Esophagus muscularis mucosa (tissue), 4 donors: Measurements from ENCODE around the gene CYB561. TPM values are rescaled to one million over a fixed set of nuclear protein-coding genes. Genes with fewer than 3 reads are reported as not detected.

Source experiments
- DNase-seq: peaks from one replicate; pipeline ENCODE4 v3.0.0-alpha.2; 2017; ENCODE audit errors: extremely low spot score
- H3K27ac ChIP-seq, 4 donors: fragments of 200-600 bp; sonication (generic); replicated peaks in 1 of 4; 1 replicate in 3 of 4; 2 replicates in 1 of 4; pipeline ENCODE4 v1.5.1; 2016 to 2019; ENCODE audit warnings: mild to moderate bottlenecking in 1 of 4
- H3K27me3 ChIP-seq, 4 donors: fragments of 200-600 bp; sonication (generic); one replicate each; pipeline versions ENCODE4 v1.5.1 to v1.6.0; 2016 to 2019
- H3K36me3 ChIP-seq, 4 donors: fragments of 200-600 bp; sonication (generic); one replicate each; pipeline ENCODE4 v1.5.1; 2016 to 2019
- H3K4me1 ChIP-seq, 4 donors: fragments of 200-600 bp; sonication (generic); one replicate each; pipeline ENCODE4 v1.5.1; 2016 to 2019
- H3K4me3 ChIP-seq, 4 donors: fragments of 200-600 bp; sonication (generic); 1 replicate in 2 of 4; 2 replicates in 2 of 4; pipeline ENCODE4 v1.5.1; 2016 to 2019; ENCODE audit warnings: mild to moderate bottlenecking in 4 of 4, moderate library complexity in 1 of 4
- H3K9me3 ChIP-seq, 4 donors: fragments of 200-600 bp; sonication (generic); 1 replicate in 3 of 4; 2 replicates in 1 of 4; pipeline ENCODE4 v1.5.1; 2016 to 2019
- EP300 ChIP-seq: sonication (generic); formaldehyde crosslinking; IDR thresholded peaks from one replicate; pipeline ENCODE4 v1.6.1; 2017; ENCODE audit warnings: antibody characterized with exemption
- POLR2A ChIP-seq: fragments of 450-650 bp; IDR thresholded peaks from one replicate; pipeline ENCODE4 v1.6.1; 2017; ENCODE audit warnings: antibody characterized with exemption, moderate library complexity, mild to moderate bottlenecking, low read depth
- POLR2AphosphoS5 ChIP-seq, 2 donors: sonication (generic); formaldehyde crosslinking; IDR thresholded peaks; one replicate each; pipeline ENCODE4 v1.6.1; 2017; ENCODE audit warnings: antibody characterized with exemption in 2 of 2
- WGBS: methylation state at CpG from one replicate; pipeline ENCODE4 v1.1.5; 2018; 5-methylcytosine and 5-hydroxymethylcytosine counted together
- intact Hi-C: fragments of 100-400 bp; cut with DNase I; formaldehyde crosslinking; loops from one replicate; pipeline ENCODE4 v1.15.1; 2023
- total RNA-seq, 4 donors: library from RNA; depleted of rRNA; stranded (reverse); fragments of >200 nt; gene quantifications; one replicate each; pipeline versions ENCODE4 v1.1.0 to v1.2.1, GENCODE V29; 2016
- TF ChIP-seq, protein P1 (sequence below), 3 experiments: fragments of 200-600 bp in 2 of 3; fragments of 450-650 bp in 1 of 3; sonication (generic) in 2 of 3; IDR thresholded peaks; one replicate each; pipeline ENCODE4 v1.5.1; 2017 to 2019; ENCODE audit warnings: antibody characterized with exemption in 3 of 3, mild to moderate bottlenecking in 2 of 3, moderate library complexity in 1 of 3

Gene CYB561, protein sequence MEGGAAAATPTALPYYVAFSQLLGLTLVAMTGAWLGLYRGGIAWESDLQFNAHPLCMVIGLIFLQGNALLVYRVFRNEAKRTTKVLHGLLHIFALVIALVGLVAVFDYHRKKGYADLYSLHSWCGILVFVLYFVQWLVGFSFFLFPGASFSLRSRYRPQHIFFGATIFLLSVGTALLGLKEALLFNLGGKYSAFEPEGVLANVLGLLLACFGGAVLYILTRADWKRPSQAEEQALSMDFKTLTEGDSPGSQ
- 10 to 100 TPM in 3 of 4 donors, 1 to 10 TPM in 1; 8.8 to 17.0 (median 13.2) TPM for total RNA-seq

DNA sequence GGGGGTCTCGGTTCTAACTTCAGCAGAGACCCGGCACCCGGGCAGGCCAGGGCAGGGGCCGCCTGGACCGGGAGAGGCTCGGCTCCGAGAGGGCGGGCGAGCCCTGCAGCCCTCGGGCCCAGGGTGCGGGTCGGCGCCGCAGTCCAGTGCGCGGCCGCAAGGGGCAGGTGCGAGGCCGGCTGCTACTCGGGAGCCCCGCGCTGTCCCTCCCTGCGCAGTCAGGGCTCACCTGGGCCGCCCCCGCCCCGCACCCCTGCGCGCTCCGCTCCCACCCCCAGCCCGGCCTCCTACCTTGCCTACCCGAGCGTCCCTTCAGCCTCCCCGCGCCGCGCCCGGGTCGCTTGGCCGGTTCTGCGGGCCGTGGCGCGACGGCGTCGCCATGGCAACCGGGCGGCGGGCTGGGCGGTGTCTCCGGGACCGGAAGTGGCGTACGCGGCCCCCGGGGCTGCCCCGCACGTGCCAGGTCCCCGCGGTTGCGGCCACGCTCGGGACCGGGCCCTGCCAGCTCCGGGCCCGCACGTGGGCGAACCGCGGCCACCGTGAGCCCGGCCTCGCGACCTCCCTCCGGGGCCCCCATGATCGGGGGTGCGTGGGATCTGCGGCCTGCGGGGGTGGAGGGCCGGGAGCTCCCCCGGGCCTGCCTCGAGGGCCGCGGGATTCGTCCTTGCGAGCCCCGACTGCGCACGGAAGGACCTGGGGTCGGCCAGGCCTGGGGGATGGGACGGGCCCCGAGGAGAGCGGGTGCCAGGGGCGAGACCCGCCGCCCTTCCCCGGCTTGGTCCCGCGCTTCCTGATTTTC is at the start of gene CYB561:
TSS of gene CYB561 (minus strand) at position 353 of the 799 bp plus-strand sequence. CDS start 8,759 bp downstream, outside the sequence.
- H3K27ac ChIP-seq, result peak within 1 kb of the TSS; percentile 62 to 90 (median 84)
- H3K4me1 ChIP-seq, result peaks cover 29 to 46% (median 37%) of the 10 kb centered on the region in 4 donors
- H3K27me3 ChIP-seq, result no peaks in the 10 kb centered on the region
- no peaks in the 10 kb centered on the region for H3K9me3 ChIP-seq
- TF ChIP-seq, protein P1, sequence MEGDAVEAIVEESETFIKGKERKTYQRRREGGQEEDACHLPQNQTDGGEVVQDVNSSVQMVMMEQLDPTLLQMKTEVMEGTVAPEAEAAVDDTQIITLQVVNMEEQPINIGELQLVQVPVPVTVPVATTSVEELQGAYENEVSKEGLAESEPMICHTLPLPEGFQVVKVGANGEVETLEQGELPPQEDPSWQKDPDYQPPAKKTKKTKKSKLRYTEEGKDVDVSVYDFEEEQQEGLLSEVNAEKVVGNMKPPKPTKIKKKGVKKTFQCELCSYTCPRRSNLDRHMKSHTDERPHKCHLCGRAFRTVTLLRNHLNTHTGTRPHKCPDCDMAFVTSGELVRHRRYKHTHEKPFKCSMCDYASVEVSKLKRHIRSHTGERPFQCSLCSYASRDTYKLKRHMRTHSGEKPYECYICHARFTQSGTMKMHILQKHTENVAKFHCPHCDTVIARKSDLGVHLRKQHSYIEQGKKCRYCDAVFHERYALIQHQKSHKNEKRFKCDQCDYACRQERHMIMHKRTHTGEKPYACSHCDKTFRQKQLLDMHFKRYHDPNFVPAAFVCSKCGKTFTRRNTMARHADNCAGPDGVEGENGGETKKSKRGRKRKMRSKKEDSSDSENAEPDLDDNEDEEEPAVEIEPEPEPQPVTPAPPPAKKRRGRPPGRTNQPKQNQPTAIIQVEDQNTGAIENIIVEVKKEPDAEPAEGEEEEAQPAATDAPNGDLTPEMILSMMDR (IDR thresholded peaks at IDR 0.05), result peak in 2 of 3 experiments; percentile 39 to 70
- TF ChIP-seq POLR2A (no peak), EP300 (no peak), POLR2AphosphoS5 (IDR thresholded peaks at IDR 0.05) (peak in 1 of 2 donors; percentile 11)
- peak within 1 kb of the TSS; percentile 65 to 83 (median 78) for H3K4me3 ChIP-seq
- no peaks in the 10 kb centered on the region for H3K36me3 ChIP-seq
- no peak for DNase-seq
- 6% methylated on average over 17 of the region's 99 CpGs for WGBS
- intact Hi-C loops, result loop anchor here (5.0 kb wide), 1 partner anchor 101 kb away; no protein-coding TSS in a partner anchor

DNA sequence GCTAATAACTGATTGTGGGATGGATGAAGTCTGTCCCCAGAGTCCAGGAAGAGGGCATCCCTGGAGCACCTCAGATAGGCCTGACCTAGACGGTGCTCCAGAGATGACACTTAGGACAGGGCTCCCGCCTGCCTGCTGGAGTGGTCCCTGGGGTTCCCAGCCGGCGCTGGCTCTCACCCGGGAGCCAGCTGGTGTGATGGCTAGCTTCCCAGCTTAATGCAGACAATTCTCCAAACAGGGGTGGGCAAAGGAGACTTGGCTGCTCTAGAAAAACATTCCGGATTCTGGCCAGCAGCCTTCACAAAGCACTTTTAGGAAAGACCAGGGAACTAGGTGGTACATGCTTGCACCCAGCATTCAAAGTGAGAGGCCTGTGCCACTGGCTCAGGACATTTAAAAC is 49.4 kb upstream of the CYB561 start:
- no peak overlapping the region for H3K27ac ChIP-seq
- H3K36me3 ChIP-seq, result no peaks in the 10 kb centered on the region
- H3K9me3 ChIP-seq, result no peaks in the 10 kb centered on the region
- no peaks in the 10 kb centered on the region for H3K4me1 ChIP-seq
- H3K27me3 ChIP-seq, result peaks cover 0 to 3% (median 0%) of the 10 kb centered on the region in 4 donors
- WGBS, result no CpG with 5 or more reads among the region's 6 CpGs
- no peak overlapping the region for H3K4me3 ChIP-seq
- intact Hi-C loops, result no loop called here
- no peak for DNase-seq
- TF ChIP-seq, protein P1 (IDR thresholded peaks at IDR 0.05), result no peak
- TF ChIP-seq POLR2A, result no peak
- TF ChIP-seq EP300, result no peak
- no peak for TF ChIP-seq POLR2AphosphoS5 (IDR thresholded peaks at IDR 0.05)

DNA sequence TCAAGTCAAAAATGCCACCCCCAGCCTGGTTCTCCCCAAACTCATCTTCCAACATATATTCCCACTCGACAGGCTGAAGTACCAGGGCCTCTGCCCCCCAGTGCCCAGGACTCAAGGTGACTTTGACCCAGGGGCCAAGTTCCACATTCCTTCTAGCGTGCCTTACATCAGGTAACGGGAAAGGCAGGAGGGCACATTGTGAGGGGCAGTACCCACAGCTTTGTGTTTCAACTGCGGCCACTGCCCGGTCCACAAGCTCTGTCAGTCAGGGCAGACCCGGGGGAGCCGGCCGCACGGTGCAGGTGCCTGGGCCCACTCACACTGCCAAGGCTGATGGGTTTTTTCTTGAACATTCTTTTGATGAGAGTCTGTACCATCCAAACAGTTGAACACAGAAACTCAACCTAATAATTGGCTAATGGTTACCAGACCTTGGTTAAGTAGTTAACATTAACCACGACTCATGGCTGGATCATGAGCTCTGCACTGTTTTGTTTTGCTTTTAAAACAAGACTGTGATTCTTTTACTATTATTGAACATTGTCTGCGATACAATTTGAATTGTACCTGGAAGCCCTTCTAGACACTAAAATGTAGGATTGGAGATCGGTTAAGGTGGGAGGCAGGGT is 48.3 kb upstream of the CYB561 start:
- DNase-seq, result no peak
- H3K4me3 ChIP-seq, result no peak overlapping the region
- no peak overlapping the region for H3K27ac ChIP-seq
- no peaks in the 10 kb centered on the region for H3K4me1 ChIP-seq
- no peaks in the 10 kb centered on the region for H3K36me3 ChIP-seq
- intact Hi-C loops, result no loop called here
- 94% methylated on average over 12 of the region's 12 CpGs for WGBS
- TF ChIP-seq, protein P1 (IDR thresholded peaks at IDR 0.05), result no peak
- no peak for TF ChIP-seq POLR2AphosphoS5 (IDR thresholded peaks at IDR 0.05)
- no peak for TF ChIP-seq EP300
- no peak for TF ChIP-seq POLR2A
- H3K9me3 ChIP-seq, result no peaks in the 10 kb centered on the region
- H3K27me3 ChIP-seq, result no peaks in the 10 kb centered on the region

DNA sequence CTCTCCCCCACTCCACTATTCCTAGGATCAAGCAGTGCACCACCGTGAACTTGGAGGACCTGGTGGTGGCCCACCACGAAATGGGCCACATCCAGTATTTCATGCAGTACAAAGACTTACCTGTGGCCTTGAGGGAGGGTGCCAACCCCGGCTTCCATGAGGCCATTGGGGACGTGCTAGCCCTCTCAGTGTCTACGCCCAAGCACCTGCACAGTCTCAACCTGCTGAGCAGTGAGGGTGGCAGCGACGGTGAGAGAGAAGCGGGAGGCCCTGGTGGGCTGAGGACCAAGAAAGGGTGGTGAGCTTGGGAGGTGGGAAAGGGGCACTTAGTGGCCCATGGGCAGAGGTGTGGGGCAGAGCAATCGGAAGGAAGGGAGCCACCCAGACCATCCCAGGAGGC is 47.3 kb upstream of the CYB561 start:
- Histone ChIP-seq H3K27ac (no peak overlapping the region), H3K36me3 (peaks cover 0 to 4% (median 0%) of the 10 kb centered on the region in 4 donors), H3K9me3 (no peaks in the 10 kb centered on the region), H3K4me3 (no peak overlapping the region), H3K27me3 (no peaks in the 10 kb centered on the region), H3K4me1 (no peaks in the 10 kb centered on the region)
- TF ChIP-seq, protein P1 (IDR thresholded peaks at IDR 0.05), result no peak
- no peak for TF ChIP-seq POLR2A
- no peak for TF ChIP-seq POLR2AphosphoS5 (IDR thresholded peaks at IDR 0.05)
- no peak for TF ChIP-seq EP300
- intact Hi-C loops, result no loop called here
- no peak for DNase-seq
- 95% methylated on average over 9 of the region's 9 CpGs for WGBS
